Adrenal gland (tissue), 5 donors: ENCODE data around the gene DTD1.

Experiments
- CTCF ChIP-seq, 6 experiments: fragments of 450-650 bp in 4 of 6; fragments of 200-600 bp in 2 of 6; sonication (generic) in 1 of 6; IDR thresholded peaks; 1 replicate in 5 of 6; 2 replicates in 1 of 6; pipeline versions ENCODE4 v1.5.1 to v1.8.0; 2016 to 2021; ENCODE audit warnings: antibody characterized with exemption in 6 of 6, mild to moderate bottlenecking in 2 of 6, moderate library complexity in 1 of 6
- POLR2A ChIP-seq, 2 donors: fragments of 450-650 bp; IDR thresholded peaks; one replicate each; pipeline ENCODE4 v1.6.1; 2017; ENCODE audit warnings: antibody characterized with exemption in 2 of 2, mild to moderate bottlenecking in 2 of 2, moderate library complexity in 1 of 2
- donor health status: DM: no; HTN: no; CAD: no.

- TF ChIP-seq CTCF (IDR thresholded peaks at IDR 0.05) = no peak
- no peak for TF ChIP-seq POLR2A (IDR thresholded peaks at IDR 0.05)
These were observed 7.8 kb upstream of the DTD1 start for GRCh38 chr20:18580012-18580411.
